Measurements from ENCODE around the gene ANKH.
"Not testable (repeated sequence)": the region's sequence is repeated elsewhere in the genome, so short reads cannot be mapped to it uniquely, and the experiment has no call there.

ANKH gene

GRCh38 chr5:14854799-14855198 lies 16.8 kb downstream of the ANKH start:
- no peak for DNase-seq (ENCODE audit: low spot score)

GRCh38 chr5:14853685-14854084 lies 17.9 kb downstream of the ANKH start:
- DNase-seq (ENCODE audit: low spot score), result no peak

GRCh38 chr5:14852779-14853178 lies 18.8 kb downstream of the ANKH start:
- DNase-seq (ENCODE audit: low spot score), result no peak

DNA sequence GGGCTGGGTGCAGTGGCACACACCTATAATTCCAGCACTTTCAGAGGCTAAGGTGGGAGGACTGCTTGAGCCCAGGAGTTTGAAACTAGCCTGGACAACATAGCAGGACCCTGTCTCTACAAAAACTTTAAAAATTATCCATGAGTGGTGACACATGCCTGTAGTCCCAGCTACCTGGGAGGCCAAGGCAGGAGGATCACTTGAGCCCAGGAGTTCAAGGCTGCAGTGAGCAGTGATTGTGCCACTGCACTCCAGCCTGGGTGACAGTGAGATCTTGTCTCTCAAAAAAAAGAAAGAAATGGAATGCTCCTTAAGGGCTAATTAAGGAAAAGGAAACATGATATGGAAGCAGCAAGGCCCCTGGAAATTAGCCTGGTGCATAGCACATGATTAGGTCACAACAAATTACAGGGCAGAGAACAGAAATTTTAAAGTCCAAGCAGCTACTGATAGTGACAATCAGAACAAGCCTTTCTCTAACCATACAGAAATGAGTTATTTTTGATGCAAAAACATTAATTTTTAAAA lies 19.5 kb downstream of the ANKH start:
- DNase-seq (ENCODE audit: low spot score), result no peak

DNA sequence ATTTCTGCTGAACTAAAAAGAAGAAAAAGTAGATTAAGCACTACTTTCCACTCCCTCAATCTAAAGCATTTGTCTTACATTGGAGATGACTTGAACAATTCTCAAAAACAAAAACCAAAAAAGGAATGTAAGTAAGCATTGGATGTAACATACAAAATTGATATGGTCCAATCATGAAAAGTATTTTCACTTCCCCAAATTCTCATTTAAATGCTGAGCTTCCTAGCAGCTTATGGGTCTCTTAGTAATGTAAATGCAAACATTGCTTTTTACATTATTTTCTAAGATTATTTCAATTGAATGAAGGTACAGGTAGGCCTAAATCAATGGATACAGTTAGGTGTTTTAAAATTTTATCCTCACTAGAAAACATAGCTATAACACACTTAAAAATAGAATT lies 20.0 kb downstream of the ANKH start:
- DNase-seq (ENCODE audit: low spot score), result no peak

DNA sequence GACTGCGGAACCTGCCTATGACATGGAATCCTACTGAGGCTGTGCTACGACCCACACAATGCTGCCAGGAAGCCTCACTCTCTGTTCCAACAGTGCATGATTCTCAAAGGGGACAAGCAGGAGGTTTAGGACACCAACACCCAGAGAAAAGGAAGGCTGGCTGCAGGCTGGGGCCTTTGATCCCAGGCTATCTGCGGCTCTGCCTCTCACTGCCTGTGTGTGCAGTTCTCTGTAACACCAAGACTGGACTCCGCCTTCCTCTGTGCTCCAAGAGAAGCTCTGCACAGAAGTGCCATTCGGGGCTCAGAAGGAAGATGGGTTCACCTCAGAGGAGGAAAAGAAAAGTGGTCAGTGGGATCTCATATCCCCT lies 20.5 kb downstream of the ANKH start:
- no peak for DNase-seq (ENCODE audit: low spot score)

DNA sequence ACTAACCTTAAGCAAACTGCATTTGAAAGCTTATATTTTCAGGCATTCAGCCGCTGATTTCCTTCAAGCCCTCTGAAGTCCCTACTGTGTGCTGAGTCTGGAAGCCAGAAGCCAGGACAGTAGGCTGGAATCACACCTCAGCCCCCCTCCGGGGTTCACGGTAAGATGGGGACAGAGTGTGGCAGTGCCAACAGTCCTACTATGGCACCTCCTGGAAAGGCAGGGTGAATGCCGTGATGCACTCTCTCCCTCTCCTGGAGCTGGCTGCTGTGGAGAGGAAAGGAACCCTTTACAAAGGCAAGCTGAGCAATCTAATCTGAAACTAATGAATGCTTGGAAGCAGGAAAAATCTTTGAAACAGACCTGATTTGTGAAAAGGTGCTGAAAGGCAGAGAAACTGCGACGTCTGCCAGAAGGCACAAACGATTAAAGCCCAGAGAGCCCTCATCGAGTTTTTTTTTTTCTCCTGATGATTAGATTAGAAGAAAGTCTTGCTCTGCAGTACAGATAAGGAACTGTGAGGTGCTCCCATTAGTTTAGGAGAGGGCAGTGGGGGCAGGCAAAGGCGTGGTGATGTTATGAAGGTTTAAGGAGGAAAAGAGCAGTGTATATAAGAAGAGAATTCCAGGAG lies 21.0 kb downstream of the ANKH start:
- DNase-seq (ENCODE audit: low spot score), result no peak

GRCh38 chr5:14849516-14850294 lies 21.9 kb downstream of the ANKH start:
- DNase-seq (ENCODE audit: low spot score), result no peak

GRCh38 chr5:14848942-14849341 lies 22.6 kb downstream of the ANKH start:
- DNase-seq (ENCODE audit: low spot score), result not testable (repeated sequence)

DNA sequence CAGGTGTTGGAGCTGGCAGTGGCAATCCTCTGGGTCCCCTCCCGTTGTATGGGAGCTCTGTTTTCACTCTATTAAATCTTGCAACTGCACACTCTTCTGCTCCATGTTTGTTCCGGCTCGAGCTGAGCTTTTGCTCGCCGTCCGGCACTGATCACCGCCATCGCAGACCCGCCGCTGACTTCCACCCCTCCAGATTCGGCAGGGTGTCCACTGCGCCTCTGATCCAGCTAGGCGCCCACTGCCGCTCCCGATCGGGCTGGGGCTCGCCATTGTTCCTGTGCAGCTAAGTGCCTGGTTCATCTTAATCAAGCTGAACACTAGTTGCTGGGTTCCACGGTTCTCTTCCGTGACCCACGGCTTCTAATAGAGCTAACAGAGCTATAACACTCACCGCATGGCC lies 23.2 kb downstream of the ANKH start:
- DNase-seq (ENCODE audit: low spot score), result no peak

- no peak for DNase-seq (ENCODE audit: low spot score)
These were observed 24.1 kb downstream of the ANKH start for GRCh38 chr5:14847471-14847870.

GRCh38 chr5:14842117-14842516 lies 29.5 kb downstream of the ANKH start:
- DNase-seq (ENCODE audit: low spot score), result no peak

- no peak for DNase-seq (ENCODE audit: low spot score)
These were observed 31.0 kb downstream of the ANKH start for GRCh38 chr5:14840624-14841023.

- no peak for DNase-seq (ENCODE audit: low spot score)
These were observed 32.9 kb downstream of the ANKH start for GRCh38 chr5:14838396-14839319.

- DNase-seq (ENCODE audit: low spot score), result not testable (repeated sequence)
These were observed 34.0 kb downstream of the ANKH start for GRCh38 chr5:14837423-14838122.

- DNase-seq (ENCODE audit: low spot score), result no peak
These were observed 36.7 kb downstream of the ANKH start for GRCh38 chr5:14834584-14835550.

GRCh38 chr5:14834062-14834461 lies 37.5 kb downstream of the ANKH start:
- DNase-seq (ENCODE audit: low spot score), result no peak

GRCh38 chr5:14831006-14831338 lies 40.6 kb downstream of the ANKH start:
- DNase-seq (ENCODE audit: low spot score), result no peak

DNA sequence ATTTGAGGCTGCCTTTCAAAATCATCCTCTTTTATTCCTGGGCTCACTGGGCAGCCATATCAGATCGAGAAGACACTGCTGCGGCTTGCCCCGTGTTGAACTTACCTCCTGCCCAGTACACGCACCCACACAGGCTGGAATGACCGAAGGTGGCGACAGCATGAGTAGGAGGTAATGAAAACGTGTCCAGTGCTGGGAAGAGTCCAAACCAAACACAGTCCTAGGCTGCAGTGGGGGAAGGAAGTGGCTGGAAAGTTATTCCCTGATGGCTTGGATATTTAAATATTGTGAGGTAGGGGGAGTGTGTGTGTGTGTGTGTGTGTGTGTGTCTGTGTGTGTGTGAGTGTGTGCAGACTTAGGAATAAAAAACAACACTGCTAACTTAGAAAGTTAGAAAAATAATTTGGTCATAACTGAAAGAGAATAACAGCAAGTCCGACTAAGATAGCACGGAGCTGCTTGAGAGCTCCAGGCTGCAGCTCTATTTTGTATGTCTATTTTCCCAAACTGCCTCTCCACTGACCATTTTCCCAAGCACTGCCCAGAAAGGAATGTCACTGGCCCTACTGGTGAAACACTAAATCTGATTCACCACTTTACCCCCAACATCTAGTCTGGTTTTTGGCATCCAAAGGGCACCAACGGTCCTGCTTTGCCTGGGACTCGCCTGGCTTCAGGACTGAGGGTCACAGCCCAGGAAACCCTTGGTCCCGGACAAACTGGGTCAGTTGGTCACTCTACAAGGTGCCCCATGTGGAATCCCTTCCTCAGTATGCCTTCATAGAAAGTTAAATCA lies 41.2 kb downstream of the ANKH start:
- no peak for DNase-seq (ENCODE audit: low spot score)

DNA sequence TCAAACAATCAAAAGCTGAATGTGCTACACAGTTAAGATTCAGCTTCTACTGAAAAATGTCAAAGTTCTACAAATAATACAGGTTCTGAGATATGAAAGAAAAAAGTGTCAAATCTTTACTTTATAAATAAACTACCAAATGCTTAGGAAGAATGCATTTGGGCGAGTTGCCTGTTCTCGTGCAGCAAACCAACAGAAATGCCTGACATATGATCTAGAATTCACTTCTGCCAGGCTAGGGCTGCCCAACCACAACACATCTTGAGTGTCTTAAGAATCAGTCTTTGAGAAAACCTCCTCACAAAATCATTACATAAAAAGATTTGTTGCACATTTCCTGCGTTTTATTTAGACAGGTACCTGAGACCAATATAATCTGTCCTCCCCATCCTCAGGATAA lies 42.2 kb downstream of the ANKH start:
- no peak for DNase-seq (ENCODE audit: low spot score)
